SK-N-SH (cell line): ENCODE data around the gene HELB. TPM values are rescaled to one million over a fixed set of nuclear protein-coding genes. Genes with fewer than 3 reads are reported as not detected.

ENCODE experiments used
- CTCF ChIA-PET: fragments of 300-600, 350-600 bp; formaldehyde crosslinking; extraction: SDS; loops from one replicate; lab custom pipeline; 2021; lab: Yijun Ruan, JAX
- POLR2A ChIA-PET: fragments of 350-600 bp; sonication (Branson Sonifier 250); formaldehyde crosslinking; extraction: SDS; loops from one replicate; lab custom pipeline; 2020; ENCODE audit warnings: antibody characterized with exemption, inconsistent platforms; lab: Yijun Ruan, JAX
- DNase-seq: peaks from one replicate; pipeline ENCODE4 v3.0.0; 2012
- H2AFZ ChIP-seq: fragments of 200-600 bp; sonication (generic); 2 replicates; pipeline ENCODE4 v1.8.1; 2016; ENCODE audit warnings: antibody characterized with exemption, mild to moderate bottlenecking, low read depth
- H3F3A ChIP-seq: fragments of 200-600 bp; sonication (generic); replicated peaks from 2 replicates; pipeline ENCODE3; 2016; ENCODE audit warnings: antibody characterized with exemption, mild to moderate bottlenecking; ENCODE audit not compliant: insufficient read depth
- H3K27ac ChIP-seq, 2 experiments: fragments of 200-500 bp in 1 of 2; fragments of 200-600 bp in 1 of 2; sonication (Bioruptor generic) in 1 of 2; sonication (generic), shearing (Covaris generic) in 1 of 2; 2 replicates each; pipeline versions ENCODE4 v1.5.1 to v1.6.1; 2014 to 2016; ENCODE audit warnings: low read depth in 2 of 2, inconsistent platforms in 1 of 2, low read length in 1 of 2, mild to moderate bottlenecking in 1 of 2, mixed read lengths in 1 of 2
- H3K27me3 ChIP-seq: fragments of 200-600 bp; sonication (generic), shearing (Covaris generic); 2 replicates; pipeline ENCODE4 v1.6.1; 2016; ENCODE audit warnings: mixed run types; ENCODE audit not compliant: insufficient read depth
- H3K36me3 ChIP-seq, 2 experiments: fragments of 200-500 bp in 1 of 2; fragments of 200-600 bp in 1 of 2; sonication (Bioruptor generic) in 1 of 2; sonication (generic) in 1 of 2; replicated peaks in 1 of 2; 2 replicates each; pipeline versions ENCODE3 to v1.5.1; 2014 to 2016; ENCODE audit warnings: low read length in 1 of 2, mild to moderate bottlenecking in 1 of 2; ENCODE audit not compliant: insufficient read depth in 2 of 2, control insufficient read depth in 1 of 2
- H3K4me1 ChIP-seq, 2 experiments: fragments of 200-500 bp in 1 of 2; fragments of 200-600 bp in 1 of 2; sonication (Bioruptor generic) in 1 of 2; sonication (generic), shearing (Covaris generic) in 1 of 2; 2 replicates each; pipeline versions ENCODE4 v1.5.1 to v1.6.1; 2014 to 2016; ENCODE audit warnings: low read depth in 1 of 2, low read length in 1 of 2, mixed run types in 1 of 2; ENCODE audit not compliant: insufficient read depth in 2 of 2, control insufficient read depth in 1 of 2
- H3K4me2 ChIP-seq: fragments of 200-600 bp; sonication (generic), shearing (Covaris generic); 2 replicates; pipeline ENCODE4 v1.6.1; 2017; ENCODE audit warnings: mixed run types
- H3K4me3 ChIP-seq, 2 experiments: fragments of 200-500 bp in 1 of 2; fragments of 200-600 bp in 1 of 2; sonication (Bioruptor generic) in 1 of 2; sonication (generic), shearing (Covaris generic) in 1 of 2; 2 replicates each; pipeline versions ENCODE4 v1.5.1 to v1.8.1; 2014 to 2016; ENCODE audit warnings: low read depth in 2 of 2, inconsistent platforms in 1 of 2, low read length in 1 of 2, mild to moderate bottlenecking in 1 of 2, mixed read lengths in 1 of 2, moderate library complexity in 1 of 2
- H3K79me2 ChIP-seq: fragments of 200-600 bp; sonication (generic); 2 replicates; pipeline ENCODE4 v1.8.1; 2017; ENCODE audit warnings: mild to moderate bottlenecking; ENCODE audit not compliant: insufficient read depth
- H3K9ac ChIP-seq: fragments of 200-600 bp; sonication (generic); 2 replicates; pipeline ENCODE4 v1.6.1; 2017; ENCODE audit warnings: mixed run types
- H3K9me2 ChIP-seq: fragments of 200-600 bp; sonication (generic); 2 replicates; pipeline ENCODE4 v1.6.1; 2017; ENCODE audit warnings: mixed run types
- H3K9me3 ChIP-seq: fragments of 200-600 bp; sonication (generic); 2 replicates; pipeline ENCODE4 v1.6.1; 2017; ENCODE audit warnings: mixed run types, mild to moderate bottlenecking, moderate library complexity
- H4K20me1 ChIP-seq: fragments of 200-600 bp; sonication (generic); 2 replicates; pipeline ENCODE4 v1.6.1; 2017; ENCODE audit warnings: mild to moderate bottlenecking, mixed run types; ENCODE audit not compliant: insufficient read depth
- ELF1 ChIP-seq: IDR thresholded peaks from 2 replicates; pipeline ENCODE4 v1.4.0; 2012
- FOXM1 ChIP-seq: IDR thresholded peaks from 2 replicates; pipeline ENCODE4 v1.4.0; 2012; ENCODE audit warnings: low read depth, mild to moderate bottlenecking
- GABPA ChIP-seq: IDR thresholded peaks from 2 replicates; pipeline ENCODE4 v1.4.0; 2012; ENCODE audit warnings: low read depth, mild to moderate bottlenecking
- GATA2 ChIP-seq: sonication (generic); formaldehyde crosslinking; IDR thresholded peaks from 2 replicates; pipeline ENCODE4 v1.5.0; 2020; ENCODE audit warnings: mild to moderate bottlenecking, missing genetic modification reagents
- JUND ChIP-seq: IDR thresholded peaks from 2 replicates; pipeline ENCODE4 v1.4.0; 2012
- MXI1 ChIP-seq: IDR thresholded peaks from 2 replicates; pipeline ENCODE4 v1.6.1; 2012; ENCODE audit warnings: mild to moderate bottlenecking, low read depth, low read length, improper control_type of control experiment
- NFIC ChIP-seq: IDR thresholded peaks from 2 replicates; pipeline ENCODE4 v1.4.0; 2012; ENCODE audit warnings: borderline replicate concordance
- RAD21 ChIP-seq: IDR thresholded peaks from 2 replicates; pipeline ENCODE4 v1.6.1; 2012; ENCODE audit warnings: mild to moderate bottlenecking, low read length
- SMC3 ChIP-seq: IDR thresholded peaks from 2 replicates; pipeline ENCODE4 v1.6.1; 2012; ENCODE audit warnings: low read depth, low read length, improper control_type of control experiment
- TCF12 ChIP-seq: IDR thresholded peaks from 2 replicates; pipeline ENCODE4 v1.4.0; 2012
- YY1 ChIP-seq: IDR thresholded peaks from 2 replicates; pipeline ENCODE4 v1.4.0; 2012; ENCODE audit warnings: low read depth, mild to moderate bottlenecking
- WGBS: methylation state at CpG from one replicate; pipeline ENCODE4 v1.1.6; 2017; ENCODE audit warnings: low lambda C conversion rate; 5-methylcytosine and 5-hydroxymethylcytosine counted together
- polyA plus RNA-seq, 3 experiments: library from polyadenylated mRNA; depleted of rRNA; stranded (reverse); fragments of >200 nt; gene quantifications; 2 replicates each; pipeline ENCODE4 v1.2.3, GENCODE V29; 2012
- TF ChIP-seq, protein P1 (sequence below): IDR thresholded peaks from 2 replicates; pipeline ENCODE4; 2012
- TF ChIP-seq, protein P2 (sequence below): fragments of 200-600 bp; sonication (generic); IDR thresholded peaks from 2 replicates; pipeline ENCODE4 v1.6.1; 2017; ENCODE audit warnings: antibody characterized with exemption, mild to moderate bottlenecking, moderate library complexity
- TF ChIP-seq, protein P3 (sequence below): fragments of 150-350 bp; IDR thresholded peaks from 2 replicates; pipeline ENCODE4 v1.6.1; 2016; ENCODE audit warnings: mild to moderate bottlenecking, low read depth, low read length
- TF ChIP-seq, protein P4 (sequence below): IDR thresholded peaks from 2 replicates; pipeline ENCODE4 v1.4.0; 2012; ENCODE audit warnings: low read depth, borderline replicate concordance

Gene HELB
- polyA plus RNA-seq, 1 of the 3 experiments (the other 2 are of a cell fraction), result 0.38 TPM

DNA sequence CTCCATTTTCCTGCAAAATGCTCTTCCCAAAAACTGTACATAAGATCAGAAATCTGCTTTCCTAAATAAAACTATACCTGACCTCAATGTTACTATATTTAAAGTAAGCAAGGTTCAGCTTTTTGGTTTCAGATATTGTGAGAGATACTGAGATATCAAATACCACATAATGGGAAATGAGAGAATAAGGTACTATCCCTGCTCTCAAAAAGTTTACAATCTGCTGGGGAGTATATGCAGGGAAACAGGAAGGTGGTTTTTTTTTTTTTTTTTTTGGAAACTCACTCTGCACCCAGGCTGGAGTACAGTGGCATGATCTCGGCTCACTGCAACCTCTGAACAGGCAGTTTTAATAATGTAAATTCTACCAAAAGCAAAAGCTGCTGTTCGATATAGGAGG, 49.0 kb downstream of the HELB start (continued):
- TF ChIP-seq, protein P1, sequence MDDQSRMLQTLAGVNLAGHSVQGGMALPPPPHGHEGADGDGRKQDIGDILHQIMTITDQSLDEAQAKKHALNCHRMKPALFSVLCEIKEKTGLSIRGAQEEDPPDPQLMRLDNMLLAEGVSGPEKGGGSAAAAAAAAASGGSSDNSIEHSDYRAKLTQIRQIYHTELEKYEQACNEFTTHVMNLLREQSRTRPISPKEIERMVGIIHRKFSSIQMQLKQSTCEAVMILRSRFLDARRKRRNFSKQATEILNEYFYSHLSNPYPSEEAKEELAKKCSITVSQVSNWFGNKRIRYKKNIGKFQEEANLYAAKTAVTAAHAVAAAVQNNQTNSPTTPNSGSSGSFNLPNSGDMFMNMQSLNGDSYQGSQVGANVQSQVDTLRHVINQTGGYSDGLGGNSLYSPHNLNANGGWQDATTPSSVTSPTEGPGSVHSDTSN, result no peak
- no peak for TF ChIP-seq ELF1

DNA sequence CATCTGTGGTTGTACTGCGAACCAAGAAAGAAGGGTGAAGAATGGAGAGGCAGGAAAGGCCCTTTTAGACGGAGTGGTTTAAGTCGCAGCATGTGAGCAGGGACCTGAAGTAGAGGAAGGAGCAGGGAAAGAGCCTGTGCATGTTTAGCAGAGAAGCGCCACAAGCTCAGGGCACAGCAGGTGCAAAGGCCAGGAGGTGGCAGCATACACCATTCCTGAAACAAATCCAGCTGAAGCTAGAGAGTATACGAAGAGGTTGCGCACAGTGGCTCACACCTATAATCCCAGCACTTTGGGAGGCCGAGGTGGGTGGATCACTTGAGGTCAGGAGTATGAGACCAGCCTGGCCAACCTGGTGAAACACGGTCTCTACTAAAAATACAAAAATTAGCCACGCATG, 49.9 kb downstream of the HELB start:
- no peak overlapping the region for H3K4me2 ChIP-seq
- H3K9me3 ChIP-seq, result no peaks in the 10 kb centered on the region
- no peak overlapping the region for H3K27ac ChIP-seq
- H3K36me3 ChIP-seq, result no peaks in the 10 kb centered on the region
- no peaks in the 10 kb centered on the region for H3K9me2 ChIP-seq
- 70% methylated on average over 9 of the region's 9 CpGs for WGBS
- peaks cover 0 to 8% of the 10 kb centered on the region in 2 experiments; a peak in 1 of 4 replicates for H3K4me1 ChIP-seq
- POLR2A ChIA-PET, result no interaction called here
- H4K20me1 ChIP-seq, result no peaks in the 10 kb centered on the region
- no peaks in the 10 kb centered on the region for H3K27me3 ChIP-seq
- peak; percentile 41 for DNase-seq
- H3F3A ChIP-seq, result no peaks in the 10 kb centered on the region
- H3K79me2 ChIP-seq, result no peaks in the 10 kb centered on the region
- TF ChIP-seq NFIC, result no peak
- no peak for TF ChIP-seq JUND
- TF ChIP-seq, protein P2, sequence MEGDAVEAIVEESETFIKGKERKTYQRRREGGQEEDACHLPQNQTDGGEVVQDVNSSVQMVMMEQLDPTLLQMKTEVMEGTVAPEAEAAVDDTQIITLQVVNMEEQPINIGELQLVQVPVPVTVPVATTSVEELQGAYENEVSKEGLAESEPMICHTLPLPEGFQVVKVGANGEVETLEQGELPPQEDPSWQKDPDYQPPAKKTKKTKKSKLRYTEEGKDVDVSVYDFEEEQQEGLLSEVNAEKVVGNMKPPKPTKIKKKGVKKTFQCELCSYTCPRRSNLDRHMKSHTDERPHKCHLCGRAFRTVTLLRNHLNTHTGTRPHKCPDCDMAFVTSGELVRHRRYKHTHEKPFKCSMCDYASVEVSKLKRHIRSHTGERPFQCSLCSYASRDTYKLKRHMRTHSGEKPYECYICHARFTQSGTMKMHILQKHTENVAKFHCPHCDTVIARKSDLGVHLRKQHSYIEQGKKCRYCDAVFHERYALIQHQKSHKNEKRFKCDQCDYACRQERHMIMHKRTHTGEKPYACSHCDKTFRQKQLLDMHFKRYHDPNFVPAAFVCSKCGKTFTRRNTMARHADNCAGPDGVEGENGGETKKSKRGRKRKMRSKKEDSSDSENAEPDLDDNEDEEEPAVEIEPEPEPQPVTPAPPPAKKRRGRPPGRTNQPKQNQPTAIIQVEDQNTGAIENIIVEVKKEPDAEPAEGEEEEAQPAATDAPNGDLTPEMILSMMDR, result peak; percentile 53
- TF ChIP-seq RAD21, result peak; percentile 78
- no peak for TF ChIP-seq FOXM1
- TF ChIP-seq SMC3, result peak; percentile 75
- TF ChIP-seq MXI1, result no peak
- TF ChIP-seq, protein P3, sequence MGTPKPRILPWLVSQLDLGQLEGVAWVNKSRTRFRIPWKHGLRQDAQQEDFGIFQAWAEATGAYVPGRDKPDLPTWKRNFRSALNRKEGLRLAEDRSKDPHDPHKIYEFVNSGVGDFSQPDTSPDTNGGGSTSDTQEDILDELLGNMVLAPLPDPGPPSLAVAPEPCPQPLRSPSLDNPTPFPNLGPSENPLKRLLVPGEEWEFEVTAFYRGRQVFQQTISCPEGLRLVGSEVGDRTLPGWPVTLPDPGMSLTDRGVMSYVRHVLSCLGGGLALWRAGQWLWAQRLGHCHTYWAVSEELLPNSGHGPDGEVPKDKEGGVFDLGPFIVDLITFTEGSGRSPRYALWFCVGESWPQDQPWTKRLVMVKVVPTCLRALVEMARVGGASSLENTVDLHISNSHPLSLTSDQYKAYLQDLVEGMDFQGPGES, result no peak
- no peak for TF ChIP-seq GATA2
- TF ChIP-seq, protein P4, sequence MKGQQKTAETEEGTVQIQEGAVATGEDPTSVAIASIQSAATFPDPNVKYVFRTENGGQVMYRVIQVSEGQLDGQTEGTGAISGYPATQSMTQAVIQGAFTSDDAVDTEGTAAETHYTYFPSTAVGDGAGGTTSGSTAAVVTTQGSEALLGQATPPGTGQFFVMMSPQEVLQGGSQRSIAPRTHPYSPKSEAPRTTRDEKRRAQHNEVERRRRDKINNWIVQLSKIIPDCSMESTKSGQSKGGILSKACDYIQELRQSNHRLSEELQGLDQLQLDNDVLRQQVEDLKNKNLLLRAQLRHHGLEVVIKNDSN, result no peak
- no peak for TF ChIP-seq TCF12
- TF ChIP-seq GABPA, result no peak
- TF ChIP-seq YY1, result no peak
- CTCF ChIA-PET, result interaction anchor here (0.5 to 5.1 kb wide), 25 partner anchors 10 to 357 kb away, joined by 3 to 84 read pairs (median 4); no protein-coding TSS in a partner anchor
- H2AFZ ChIP-seq, result no peak overlapping the region
- H3K9ac ChIP-seq, result no peak overlapping the region
- H3K4me3 ChIP-seq, result no peak overlapping the region; a peak in 1 of 4 replicates
